ENCODE measurements around the gene RHBDD3. TPM values are rescaled to one million over a fixed set of nuclear protein-coding genes. Genes with fewer than 3 reads are reported as not detected.

The RHBDD3 gene
- total RNA-seq, 2 donors from 2014 or later = 22.4 to 29.4 TPM

Other genes starting within 250 kb of the RHBDD3 start
- gene C22orf31, start 206.2 kb downstream of the RHBDD3 start, total RNA-seq = not detected
- under 1 TPM; 0.09 to 0.53 TPM for gene KREMEN1, start 194.9 kb downstream of the RHBDD3 start, total RNA-seq
- under 1 TPM in 1 of 2 donors, not detected in 1; 0.14 TPM for gene EMID1, start 62.1 kb downstream of the RHBDD3 start, total RNA-seq
- 100 to 1,000 TPM; 279 to 285 TPM for gene EWSR1, start 287 bp upstream of the RHBDD3 start, total RNA-seq
- under 1 TPM; 0.41 to 0.79 TPM for gene GAS2L1, start 38.7 kb upstream of the RHBDD3 start, total RNA-seq
- under 1 TPM in 1 of 2 donors, not detected in 1; 0.84 TPM for gene RASL10A, start 47.7 kb upstream of the RHBDD3 start, total RNA-seq
- gene AP1B1, start 120.6 kb upstream of the RHBDD3 start, total RNA-seq = 10 to 100 TPM; 57.9 to 59.8 TPM
- not detected for gene RFPL1, start 170.6 kb upstream of the RHBDD3 start, total RNA-seq
- gene NEFH, start 212.2 kb upstream of the RHBDD3 start, total RNA-seq = 1 to 10 TPM; 1.6 to 1.7 TPM